Hematopoietic multipotent progenitor cell treated with erythropoietin and hydrocortisone succinate and interleukin-3 and kit ligand, for 4 days (in vitro differentiated cells): ENCODE results near the gene MDGA2.
"Not testable (repeated sequence)": the region's sequence is repeated elsewhere in the genome, so short reads cannot be mapped to it uniquely, and the experiment has no call there.

Source experiments
- DNase-seq: peaks from one replicate; pipeline ENCODE4 v3.0.0-alpha.2; 2015

Gene MDGA2

DNA sequence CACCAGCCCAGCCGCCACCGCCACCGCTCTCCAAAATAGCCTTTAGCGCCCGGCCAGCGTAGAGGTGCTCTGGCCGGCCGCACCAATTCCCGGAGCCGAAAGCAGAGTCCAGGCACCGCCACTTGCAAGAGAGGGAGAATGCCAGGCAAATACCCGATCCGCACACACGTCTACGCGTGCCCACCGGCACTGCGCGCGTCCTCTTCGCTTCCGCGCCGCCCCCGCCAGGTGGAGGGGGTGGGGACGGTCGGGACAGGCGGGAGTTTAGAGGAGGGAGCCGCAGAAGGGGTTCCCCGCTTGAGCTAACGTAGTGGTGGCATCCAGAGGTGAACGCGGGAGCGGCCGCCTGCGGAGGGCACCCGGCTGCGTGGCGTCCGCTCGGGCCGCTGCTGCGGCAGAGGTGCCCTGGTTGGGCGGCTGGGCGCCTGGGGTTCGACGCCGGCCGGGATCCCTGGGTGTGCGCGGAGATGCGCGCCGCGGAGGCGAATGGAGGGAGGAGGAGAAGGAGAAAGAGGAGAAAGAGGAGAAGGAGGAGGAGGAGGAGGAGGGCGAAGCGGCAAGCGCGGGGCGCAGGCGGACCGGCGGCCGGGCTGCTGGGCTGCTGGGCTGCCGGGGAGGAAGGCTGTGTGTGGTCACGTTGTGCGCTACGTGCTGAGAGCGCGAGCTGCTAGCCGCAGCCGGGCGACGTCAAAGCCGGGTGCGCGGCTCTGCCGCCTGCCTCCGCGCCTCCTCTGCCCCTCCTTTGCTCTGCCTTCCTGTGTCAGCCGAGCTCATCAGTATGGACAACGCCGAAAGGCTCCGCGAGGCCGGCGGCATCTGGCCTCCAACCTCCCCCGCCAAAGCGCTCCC, at the start of gene MDGA2:
TSS of gene MDGA2 (minus strand) at position 140 of the 849 bp plus-strand sequence.
- peak; percentile 45 for DNase-seq

DNA sequence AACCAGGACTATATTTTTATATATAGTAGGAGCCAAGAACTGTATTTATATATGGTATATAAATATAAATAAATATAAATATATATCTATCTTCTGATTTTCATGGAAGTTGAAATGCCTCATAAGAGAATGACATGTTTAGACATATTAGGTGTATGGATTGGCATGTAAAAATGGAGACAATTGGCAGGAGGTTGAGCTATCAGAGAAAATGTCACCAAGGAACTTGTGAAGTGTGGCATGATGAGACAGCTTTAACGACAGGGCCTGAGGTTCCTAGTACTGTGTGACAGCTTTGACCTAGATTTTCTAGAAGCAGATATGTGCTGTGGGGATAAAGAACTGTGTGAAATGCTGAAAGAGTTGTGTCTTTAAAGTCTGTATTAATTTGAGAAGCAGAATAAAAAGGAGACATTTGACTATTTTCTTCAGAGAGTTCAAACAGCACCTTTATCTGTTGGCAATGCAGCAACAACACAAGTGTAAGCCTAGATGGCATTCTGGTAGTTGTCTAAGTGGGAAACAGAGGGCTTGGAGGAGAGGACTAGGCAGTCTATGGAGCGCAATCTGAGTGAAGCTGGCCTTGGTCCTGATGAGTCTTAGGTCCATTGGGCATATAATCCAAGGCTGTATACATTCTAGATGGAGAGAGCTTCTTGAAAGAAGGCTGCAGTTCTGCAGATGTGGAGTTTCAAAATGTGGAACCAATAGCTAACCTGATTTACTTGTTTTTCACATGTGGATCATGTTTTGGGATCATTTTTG, 47.7 kb upstream of the MDGA2 start:
- no peak for DNase-seq

DNA sequence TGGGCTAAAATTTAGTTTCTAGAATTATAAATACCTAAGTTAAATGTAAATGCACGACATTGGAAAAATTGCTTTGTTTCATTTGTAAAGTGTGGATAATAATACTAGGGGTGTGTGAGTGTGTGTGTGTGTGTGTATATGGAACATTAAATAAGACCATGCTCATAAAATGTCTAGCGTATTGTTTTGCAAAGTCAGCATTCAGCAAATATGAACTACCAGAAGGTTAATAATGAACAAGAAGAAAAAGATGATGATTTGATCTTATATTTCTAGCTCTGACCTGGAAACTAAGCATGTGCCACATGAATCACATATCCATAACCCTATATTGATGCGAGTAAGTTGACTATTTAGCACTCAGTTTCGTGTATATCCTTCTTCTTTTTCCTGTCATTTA, 44.9 kb upstream of the MDGA2 start:
- no peak for DNase-seq

DNA sequence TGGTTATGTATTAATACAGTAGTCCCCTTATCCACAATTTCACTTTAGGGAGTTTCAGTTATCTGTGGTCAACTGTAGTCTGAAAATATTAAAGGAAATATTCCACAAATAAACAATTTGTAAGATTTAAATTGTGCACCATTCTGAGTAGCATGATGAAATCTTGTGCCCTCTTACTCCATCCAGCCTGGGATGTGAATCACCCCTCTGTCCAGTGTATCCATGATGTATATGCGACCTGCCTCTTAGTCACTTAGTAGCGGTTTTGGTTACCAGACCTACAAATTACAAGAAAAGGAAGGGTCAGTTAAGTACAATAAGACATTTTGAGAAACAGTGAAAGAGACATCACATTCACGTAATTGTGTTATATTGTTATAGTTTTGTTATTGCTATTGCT, 39.9 kb upstream of the MDGA2 start:
- no peak for DNase-seq

DNA sequence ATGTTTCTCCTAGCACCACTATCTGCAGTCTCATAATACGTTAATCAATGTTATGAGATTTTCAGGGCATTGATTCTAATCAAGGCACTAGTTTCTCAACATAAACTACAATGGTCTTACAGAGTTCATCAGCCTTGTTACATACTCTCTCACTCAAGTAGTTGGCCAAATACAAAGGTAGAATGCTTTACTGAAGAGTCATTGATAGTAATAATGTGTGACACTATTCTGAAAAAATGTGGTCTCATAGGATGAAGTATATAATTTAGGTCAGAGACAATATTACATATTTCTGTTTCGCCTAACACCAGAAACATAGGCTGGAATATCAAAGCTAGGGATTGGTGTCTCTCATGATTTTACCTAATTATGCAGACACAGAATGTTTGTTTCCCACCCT, 35.2 kb upstream of the MDGA2 start:
- DNase-seq, result no peak

DNA sequence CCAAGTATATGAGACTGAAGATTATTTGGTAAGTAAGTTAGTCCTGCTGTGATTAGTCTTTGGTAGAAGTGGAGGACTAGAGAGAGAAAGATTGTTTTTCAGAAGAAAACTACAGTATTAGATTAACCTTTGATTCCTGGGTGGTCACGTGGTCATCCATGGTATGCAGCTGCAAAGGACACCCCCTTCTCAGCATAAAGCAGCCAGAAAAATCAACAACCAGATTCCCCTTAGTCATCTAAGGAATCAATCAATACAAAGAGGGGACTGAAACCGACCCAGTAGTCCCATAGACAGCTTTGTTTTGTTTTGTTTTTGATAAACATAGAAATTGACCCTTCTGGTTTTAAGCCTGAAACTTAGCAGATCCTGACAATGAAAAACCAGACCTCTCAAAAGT, 30.3 kb upstream of the MDGA2 start:
- DNase-seq, result no peak

DNA sequence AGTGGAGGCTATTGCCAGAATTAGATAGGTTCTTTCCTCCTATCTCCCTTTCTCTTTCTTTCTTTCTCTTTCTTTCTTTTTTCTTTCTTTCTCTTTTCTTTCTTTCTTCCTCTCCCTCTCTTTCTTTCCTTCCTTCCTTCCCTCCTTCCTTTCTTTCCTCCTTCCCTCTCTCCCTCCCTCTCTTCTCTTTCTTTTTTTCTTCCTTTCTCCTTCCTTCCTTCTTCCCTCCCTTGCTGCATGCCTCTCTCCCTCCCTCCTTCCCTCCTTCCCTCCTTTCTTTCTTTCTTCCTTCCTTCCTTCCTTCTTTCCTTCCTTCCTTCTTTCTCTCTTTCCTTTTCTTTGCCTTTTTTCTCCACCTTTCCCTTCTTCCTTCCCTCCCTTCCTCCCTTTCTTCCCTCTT, 16.4 kb upstream of the MDGA2 start:
- DNase-seq, result no peak

DNA sequence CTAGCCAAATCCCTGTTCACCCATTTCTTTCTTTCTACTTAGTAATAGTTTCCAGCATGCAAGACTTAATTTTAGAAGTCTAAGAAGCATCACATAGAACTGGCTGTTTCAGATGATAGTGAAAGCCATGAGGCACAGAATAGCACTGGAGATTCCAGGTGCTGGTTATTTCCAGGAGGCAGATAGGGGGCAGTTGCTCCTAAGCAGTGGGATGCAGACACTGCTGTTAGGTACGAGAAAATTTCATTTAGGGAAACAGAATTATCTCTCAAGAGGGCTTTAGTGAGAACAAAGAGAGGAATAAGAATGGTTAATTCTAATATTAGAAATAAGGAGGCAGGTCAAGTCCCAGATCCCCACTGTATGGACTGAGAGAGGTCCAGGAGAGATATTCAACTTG, 3.6 kb upstream of the MDGA2 start:
- DNase-seq, result no peak

DNA sequence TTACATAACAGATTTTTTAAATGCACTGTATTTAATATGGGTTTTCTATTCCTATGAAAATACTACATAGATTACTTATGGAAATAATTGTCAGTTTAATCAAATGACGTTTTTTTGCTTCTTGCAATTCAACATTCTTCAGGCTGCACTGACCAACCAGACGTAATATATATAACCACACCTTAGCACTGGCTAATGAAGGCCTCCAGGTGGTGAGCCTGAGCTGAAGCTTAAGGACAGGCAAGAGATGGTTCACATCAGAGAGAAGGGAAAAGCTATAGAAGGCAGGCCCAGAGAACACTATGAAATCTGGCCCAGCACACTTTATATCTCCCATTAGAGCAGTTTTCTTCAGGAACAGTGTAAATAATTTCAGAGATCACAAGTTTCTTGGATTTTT, 2.8 kb upstream of the MDGA2 start:
- no peak for DNase-seq

DNA sequence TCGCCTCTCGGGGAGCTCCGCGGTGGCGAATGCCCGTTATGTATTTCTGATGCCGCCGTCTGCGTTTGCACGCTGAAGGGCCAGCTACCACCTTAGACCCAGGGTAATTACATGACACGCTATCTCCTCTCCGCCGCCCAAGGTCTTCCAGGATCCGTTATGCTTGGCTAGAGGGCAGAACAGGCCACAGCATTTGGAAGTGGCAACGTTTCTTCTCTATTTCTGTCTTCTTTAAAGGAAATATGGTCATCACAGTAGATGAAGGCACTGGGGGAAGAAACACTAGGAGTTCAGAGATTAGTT, 861 bp upstream of the MDGA2 start:
- DNase-seq, result no peak

DNA sequence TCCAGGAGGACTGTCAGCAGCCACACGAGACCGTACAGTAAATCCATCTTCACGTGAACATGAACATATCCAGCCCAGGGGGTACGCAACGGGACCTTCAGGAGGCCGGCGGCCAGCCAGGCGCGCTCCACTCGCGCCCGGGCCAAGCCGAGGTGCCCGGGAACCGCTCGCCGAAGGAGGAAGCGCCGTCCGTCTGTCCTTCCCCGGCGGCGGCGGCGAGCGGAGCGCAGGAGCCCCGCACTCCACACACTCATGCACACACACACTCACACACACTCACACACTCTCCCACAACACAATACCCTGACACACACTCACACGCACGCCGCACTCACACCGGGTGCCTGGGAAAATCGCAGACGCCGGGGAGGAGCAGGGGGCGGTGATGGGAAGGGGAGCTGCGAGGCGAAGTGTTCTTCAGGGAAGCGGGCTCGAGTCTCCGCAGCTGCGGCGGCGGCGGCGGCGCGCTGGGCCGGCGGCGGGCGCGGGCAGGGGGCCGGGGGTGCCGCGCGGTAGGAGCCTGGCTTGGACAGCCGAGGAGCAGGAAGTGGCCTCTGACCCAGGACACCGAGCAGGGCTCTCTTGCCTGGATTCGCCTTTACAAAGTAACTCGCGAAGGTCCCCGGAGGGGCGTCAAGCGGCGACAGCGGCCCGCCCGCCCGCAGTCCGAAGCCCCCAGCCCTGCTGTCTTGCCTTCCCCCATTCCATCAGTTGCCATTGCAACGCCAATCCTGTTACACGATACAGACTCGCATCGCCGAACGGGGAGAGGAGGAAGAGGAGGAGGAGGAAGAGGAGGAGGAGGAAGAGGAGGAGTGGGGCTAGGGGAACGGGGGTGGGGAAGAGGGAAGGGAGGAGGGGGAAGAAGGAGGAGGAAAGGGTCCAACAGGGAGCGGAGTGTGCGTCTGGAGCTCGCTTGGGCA, 601 bp downstream of the MDGA2 start:
- DNase-seq, result peak; percentile 8

DNA sequence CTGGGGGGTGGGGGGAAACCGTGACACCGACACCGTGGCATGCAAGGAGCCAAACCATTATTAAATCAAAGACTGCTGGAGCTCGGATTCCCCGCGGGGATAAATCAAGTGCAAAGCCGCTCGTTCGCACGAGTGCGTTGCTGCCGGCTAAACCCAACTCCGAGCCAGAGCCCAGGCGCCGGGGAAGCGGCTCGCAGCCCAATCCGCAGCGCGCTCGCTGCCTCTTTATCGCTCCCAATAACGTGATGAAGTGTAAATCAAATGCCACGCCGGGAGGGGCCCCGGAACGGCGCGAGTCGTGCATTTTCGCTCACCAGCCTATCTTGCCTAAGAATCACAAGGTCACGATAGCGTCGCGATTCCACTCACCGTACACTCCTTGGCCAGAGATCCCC, 1.3 kb downstream of the MDGA2 start:
- peak; percentile 18 for DNase-seq

DNA sequence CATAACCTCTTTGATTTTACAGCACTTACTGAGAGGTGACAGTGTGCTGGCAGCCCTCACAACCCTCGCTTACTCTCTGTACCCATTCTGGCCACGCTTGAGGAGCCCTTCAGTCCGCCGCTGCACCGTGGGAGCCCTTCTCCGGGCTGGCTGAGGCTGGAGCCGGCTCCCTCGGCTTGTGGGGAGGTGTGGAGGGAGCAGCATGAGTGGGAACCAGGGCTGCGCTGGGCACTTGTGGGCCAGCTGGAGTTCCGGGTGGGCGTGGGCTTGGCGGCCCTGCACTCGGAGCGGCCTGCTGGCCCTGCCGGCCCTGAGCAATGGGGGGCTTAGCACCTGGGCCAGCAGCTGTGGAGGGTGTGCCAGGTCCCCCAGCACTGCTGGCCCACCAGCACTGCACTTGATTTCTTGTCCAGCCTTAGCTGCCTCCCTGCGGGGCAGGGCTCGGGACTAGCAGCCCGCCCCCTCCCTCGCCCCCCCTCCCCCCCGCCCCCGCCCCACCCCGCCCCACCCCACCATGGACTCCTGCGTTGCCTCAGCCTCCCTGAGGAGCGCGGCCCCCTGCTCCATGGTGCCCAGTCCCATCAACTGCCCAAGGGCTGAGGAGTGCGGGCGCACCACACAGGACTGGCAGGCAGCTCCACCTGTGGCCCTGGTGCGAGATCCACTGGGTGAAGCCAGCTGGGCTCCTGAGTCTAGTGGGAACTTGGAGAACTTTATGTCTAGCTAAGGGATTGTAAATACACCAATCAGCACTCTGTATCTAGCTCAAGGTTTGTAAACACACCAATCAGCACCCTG, 9.9 kb downstream of the MDGA2 start:
- DNase-seq, result no peak

DNA sequence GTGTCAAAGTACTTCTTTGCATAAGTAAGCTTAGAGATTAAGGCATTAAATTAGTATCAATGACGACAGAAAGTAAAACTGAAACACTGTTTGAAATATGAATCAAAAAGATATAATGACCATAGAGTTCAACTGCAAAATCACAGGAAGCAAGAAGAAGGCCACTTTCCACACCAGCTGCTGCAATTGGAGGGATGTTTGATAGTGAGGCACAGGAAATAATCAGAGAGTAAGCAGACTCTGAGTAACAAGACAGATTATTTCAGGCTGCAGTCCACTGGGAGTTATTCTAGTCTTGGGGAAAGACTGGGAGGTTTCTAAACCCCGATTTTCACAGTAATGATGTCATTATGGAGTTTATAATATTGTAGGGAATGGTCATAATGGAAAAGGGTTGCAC, 12.9 kb downstream of the MDGA2 start:
- DNase-seq, result no peak

DNA sequence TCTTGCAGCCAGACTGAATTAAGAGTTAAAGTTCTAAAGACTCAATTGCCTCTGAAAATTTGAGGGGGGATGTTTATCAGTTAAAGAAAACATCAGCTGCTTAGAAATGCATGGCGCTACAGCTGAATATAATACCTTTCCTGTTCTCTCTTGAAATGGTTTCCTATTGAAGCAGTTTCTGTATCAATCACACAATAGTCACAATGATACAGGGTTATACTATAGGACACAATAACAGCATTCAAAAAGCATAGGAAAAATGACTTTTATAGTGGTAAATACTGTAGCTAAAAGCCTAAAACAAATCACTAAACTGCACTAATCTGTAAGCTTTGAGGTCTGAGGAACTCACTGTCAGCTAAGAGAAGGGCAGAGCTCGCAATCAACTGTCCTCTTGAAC, 15.2 kb downstream of the MDGA2 start:
- no peak for DNase-seq

DNA sequence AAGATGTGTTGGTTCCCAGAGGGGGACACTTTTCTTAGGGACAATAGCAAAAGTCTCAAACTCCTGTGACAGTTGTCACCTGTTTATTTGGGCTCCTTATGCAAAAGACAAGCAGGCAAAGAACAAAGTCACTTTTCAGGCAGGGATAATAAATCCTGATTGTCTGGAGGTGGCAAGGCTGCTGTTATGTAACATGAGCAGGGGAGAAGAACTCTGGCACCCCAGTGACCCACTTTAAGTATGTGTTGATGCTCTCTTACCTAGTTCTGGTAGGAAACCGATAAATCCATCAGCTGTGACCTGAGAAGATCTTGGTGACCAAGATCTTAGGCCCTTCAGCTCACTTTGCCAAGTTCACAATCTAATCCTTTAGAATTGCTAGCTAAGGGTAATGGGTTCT, 17.4 kb downstream of the MDGA2 start:
- no peak for DNase-seq

DNA sequence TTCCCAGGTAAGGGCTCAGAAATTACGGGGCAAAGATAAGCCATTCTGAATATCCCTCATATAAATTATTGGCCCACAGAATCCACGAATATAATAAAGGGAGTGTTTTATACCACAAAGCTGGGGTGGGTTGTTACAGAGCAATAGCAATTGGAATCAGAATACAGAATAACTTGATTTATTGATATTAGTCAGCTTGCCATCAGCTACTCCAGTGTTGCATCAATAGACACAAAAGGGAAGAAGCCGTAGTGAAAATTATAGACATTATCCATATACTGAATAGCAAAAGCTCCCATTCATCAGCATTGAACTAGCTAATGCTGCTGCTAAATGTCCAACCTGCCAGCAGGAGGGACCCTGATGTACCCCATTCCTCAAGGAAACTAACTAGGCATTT, 18.3 kb downstream of the MDGA2 start:
- DNase-seq, result no peak

DNA sequence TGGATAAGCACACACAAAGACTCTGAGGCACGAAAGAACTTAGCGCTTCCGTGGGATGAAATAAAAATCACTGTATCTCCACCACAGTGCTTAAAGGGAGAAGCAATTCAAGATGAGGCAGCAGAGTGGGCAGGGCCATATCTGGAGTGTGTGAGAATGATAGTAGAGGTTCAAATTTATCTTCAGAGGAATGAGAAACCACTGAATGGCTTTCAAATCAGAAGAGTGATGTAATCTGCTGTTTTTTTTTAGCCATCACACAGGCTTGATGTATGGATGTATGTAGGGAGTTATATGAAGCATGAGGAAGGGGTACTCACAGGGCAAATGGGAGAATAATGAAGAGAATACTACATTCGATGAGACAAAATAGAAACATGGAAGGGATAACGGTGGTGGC, 24.1 kb downstream of the MDGA2 start:
- no peak for DNase-seq

DNA sequence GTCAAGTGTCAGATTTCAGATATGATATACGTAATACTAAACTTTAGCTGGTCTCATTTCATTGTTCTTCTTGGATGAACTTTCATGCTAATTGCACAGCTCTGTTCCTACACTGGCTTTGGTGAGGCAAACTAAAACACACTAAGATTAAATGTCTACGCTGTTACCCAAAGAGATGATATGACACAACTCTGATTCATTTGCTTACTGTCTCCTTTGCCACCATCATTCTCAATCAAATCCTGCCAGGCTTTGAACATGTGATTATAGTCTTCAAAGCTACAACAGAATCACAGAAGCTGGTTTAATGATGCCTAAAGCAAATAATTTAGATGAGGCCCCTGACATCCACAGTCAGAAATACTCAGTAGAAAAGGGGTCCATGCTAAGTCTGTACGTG, 37.7 kb downstream of the MDGA2 start:
- DNase-seq, result no peak

DNA sequence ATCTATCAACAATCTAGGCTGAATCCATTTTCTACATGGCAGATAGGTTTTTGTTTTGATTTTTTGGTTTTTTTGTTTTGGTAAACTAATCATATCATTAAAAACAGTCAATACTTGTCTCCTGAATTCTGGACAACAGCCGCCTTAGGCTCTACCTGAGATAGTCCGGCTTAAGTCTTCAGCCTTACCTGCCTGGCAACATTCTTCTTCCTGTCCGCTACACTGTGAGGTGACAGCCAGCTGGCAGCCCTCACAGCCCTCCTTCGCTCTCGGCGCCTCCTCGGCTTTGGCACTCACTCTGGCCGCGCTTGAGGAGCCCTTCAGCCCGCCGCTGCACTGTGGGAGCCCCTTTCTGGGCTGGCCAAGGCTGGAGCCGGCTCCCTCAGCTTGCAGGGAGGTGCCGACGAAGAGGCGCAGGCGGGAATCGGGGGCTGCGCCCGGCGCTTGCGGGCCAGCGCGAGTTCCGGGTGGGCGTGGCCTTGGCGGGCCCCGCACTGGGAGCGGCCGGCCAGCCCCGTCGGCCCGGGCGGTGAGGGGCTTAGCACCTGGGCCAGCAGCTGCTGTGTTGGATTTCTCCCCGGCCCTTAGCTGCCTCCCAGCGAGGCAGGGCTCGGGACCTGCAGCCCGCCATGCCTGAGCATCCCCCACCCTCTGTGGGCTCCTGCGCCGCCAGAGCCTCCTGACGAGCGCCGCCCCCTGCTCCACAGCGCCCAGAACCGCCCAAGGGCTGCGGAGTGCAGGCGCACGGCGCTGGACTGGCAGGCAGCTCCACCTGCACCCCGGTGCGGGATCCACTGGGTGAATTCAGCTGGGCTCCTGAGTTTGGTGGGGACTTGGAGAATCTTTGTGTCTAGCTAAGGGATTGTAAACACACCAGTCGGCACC, 49.0 kb downstream of the MDGA2 start:
- DNase-seq, result no peak

DNA sequence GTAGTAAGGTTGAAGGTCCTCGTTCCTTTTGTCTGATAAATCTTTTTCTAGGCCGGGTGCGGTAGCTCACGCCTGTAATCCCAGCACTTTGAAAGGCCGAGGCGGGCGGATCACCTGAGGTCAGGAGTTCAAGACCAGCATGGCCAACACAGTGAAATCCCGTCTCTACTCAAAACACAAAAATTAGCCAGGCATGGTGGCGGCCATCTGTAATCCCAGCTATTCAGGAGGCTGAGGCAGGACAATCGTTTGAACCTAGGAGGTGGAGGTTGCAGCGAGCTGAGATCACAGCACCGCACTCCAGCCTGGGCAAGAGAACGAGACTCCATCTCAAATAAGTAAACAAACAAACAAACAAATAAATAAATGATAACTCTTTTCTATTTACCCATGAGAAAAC, 51.3 kb downstream of the MDGA2 start:
- not testable (repeated sequence) for DNase-seq

DNA sequence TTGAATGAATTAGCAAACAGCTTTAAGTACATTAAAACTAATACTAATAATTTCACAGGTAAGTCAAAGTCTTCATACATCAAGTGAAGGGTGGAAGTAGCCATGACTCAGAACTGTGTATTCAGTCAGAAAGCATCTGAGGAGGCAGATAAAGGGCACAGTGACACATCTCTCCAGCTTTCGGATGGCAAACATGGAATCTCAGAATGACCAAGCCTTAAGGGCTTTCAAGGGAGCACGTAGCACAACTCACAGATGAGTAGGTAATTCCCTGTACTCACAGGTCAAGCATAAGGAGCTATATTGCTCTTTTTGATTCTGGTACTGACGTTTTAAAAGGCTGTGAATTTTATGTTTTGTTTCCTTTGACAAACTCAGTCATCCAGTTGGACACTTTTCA, 56.0 kb downstream of the MDGA2 start:
- DNase-seq, result no peak
